BJ (cell line): Measurements from ENCODE around the gene TFF2. TPM values are rescaled to one million over a fixed set of nuclear protein-coding genes. Genes with fewer than 3 reads are reported as not detected.

Experiments
- CTCF ChIA-PET: fragments of 350-600 bp; formaldehyde crosslinking; extraction: SDS; loops from one replicate; lab custom pipeline; 2021; ENCODE audit warnings: antibody characterized with exemption, inconsistent platforms; lab: Yijun Ruan, JAX
- POLR2A ChIA-PET: fragments of 300-600 bp; sonication (Branson Sonifier 250); formaldehyde crosslinking; extraction: SDS; loops from one replicate; lab custom pipeline; 2021; ENCODE audit warnings: antibody characterized with exemption; lab: Charles Lee
- DNase-seq: peaks from one replicate; pipeline ENCODE4 v3.0.0-alpha.2; 2011; ENCODE audit warnings: low read depth
- H3K27me3 ChIP-seq: 2 replicates; pipeline ENCODE4 v1.6.0; 2011; ENCODE audit warnings: low read length; ENCODE audit not compliant: control insufficient read depth, insufficient read depth
- H3K36me3 ChIP-seq: 2 replicates; pipeline ENCODE4 v1.5.1; 2011; ENCODE audit warnings: low read length; ENCODE audit not compliant: control insufficient read depth, insufficient read depth
- H3K4me3 ChIP-seq: 2 replicates; pipeline ENCODE4 v1.5.1; 2011; ENCODE audit warnings: low read depth, mild to moderate bottlenecking, control low read depth, low read length
- polyA plus RNA-seq: library from polyadenylated mRNA; depleted of rRNA; stranded (reverse); fragments of >200 nt; gene quantifications from 2 replicates; pipeline ENCODE4 v1.2.3, GENCODE V29; 2011
- TF ChIP-seq, protein P1 (sequence below): IDR thresholded peaks from 2 replicates; pipeline ENCODE4 v1.5.1; 2011; ENCODE audit warnings: low read depth, mild to moderate bottlenecking, control low read depth, inconsistent platforms, low read length, moderate library complexity; ENCODE audit not compliant: insufficient read depth

Gene TFF2
- polyA plus RNA-seq, 1 experiment, result not detected

DNA sequence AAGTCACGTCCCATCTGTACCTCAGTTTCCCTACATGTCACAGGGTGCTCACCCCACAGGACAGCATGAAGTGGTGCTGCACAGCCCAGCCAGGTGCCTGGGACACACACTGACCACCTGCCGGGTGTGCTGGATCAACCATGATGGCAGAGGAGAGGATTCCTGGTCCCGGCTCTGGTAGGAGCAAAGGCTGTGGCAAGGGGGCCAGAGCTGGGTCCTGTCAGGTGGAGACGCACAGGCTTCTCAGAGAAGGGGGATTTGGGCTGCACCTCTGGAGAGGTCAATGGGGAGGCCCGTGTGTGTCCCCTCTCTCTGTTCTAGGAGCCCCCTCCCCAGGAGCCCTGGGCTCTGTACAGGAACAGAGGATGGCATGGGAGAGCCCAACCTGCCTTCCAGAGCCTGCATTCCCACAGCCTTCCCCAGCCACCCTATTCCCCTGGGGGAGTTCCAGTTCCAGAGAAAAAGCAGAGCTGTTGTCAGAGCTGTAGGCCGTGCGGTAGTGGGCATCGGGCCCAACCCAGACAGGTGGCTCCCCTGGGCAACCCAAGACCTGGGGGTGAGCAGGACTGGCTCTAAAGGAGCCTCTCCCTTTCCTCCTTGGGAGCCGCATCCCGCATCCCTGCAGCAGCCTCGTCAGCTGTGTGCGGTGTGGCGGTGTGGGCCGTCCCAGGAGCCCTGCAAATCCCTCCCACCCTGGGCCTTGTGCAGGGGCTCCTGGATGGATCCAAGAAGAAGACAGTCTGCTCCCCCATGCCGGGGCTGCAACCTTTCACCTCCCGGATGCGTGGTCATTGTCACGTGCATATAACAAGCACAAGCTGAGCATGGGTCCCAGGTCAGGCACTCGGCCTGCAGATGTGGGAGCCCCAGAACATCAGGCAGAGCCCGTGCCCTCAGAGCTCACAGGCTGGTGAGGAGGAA, 32.7 kb downstream of the TFF2 start:
- no peak for DNase-seq
- TF ChIP-seq, protein P1, sequence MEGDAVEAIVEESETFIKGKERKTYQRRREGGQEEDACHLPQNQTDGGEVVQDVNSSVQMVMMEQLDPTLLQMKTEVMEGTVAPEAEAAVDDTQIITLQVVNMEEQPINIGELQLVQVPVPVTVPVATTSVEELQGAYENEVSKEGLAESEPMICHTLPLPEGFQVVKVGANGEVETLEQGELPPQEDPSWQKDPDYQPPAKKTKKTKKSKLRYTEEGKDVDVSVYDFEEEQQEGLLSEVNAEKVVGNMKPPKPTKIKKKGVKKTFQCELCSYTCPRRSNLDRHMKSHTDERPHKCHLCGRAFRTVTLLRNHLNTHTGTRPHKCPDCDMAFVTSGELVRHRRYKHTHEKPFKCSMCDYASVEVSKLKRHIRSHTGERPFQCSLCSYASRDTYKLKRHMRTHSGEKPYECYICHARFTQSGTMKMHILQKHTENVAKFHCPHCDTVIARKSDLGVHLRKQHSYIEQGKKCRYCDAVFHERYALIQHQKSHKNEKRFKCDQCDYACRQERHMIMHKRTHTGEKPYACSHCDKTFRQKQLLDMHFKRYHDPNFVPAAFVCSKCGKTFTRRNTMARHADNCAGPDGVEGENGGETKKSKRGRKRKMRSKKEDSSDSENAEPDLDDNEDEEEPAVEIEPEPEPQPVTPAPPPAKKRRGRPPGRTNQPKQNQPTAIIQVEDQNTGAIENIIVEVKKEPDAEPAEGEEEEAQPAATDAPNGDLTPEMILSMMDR, result no peak
- Histone ChIP-seq H3K27me3 (0 out of 2 replicates have a peak, but pooled peaks cover 1% of the 10 kb centered on the region), H3K4me3 (no peak overlapping the region), H3K36me3 (no peaks in the 10 kb centered on the region)
- ChIA-PET POLR2A (no interaction called here), CTCF (interaction anchor here (0.7 to 3.4 kb wide), 3 partner anchors 8 to 172 kb away, joined by 3 to 19 read pairs (median 4); no protein-coding TSS in a partner anchor)

DNA sequence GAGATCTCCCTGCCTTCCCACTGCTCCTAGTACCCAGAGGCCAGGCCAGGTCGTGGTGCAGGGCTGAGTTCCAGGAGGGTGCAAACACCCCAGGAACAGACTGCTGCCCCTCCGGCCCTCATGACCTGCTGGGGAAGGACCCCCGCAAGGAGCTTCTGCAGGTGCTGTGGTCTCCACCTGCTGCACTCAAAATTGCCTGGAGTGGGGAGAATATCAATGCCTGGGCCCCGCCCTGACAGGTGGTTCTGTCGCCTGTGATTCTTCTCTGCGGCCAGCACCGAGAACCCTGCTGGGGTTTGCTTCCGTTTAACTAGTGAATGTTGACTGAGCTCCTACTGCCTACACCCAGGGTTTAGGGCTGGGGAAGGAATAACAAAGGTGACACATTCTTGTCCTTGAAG, 33.5 kb downstream of the TFF2 start:
- Histone ChIP-seq H3K4me3 (no peak overlapping the region), H3K36me3 (no peaks in the 10 kb centered on the region), H3K27me3 (0 out of 2 replicates have a peak, but pooled peaks cover 1% of the 10 kb centered on the region)
- TF ChIP-seq, protein P1, result no peak
- ChIA-PET CTCF (interaction anchor here (0.7 kb wide), 1 partner anchor 172 kb away, joined by 3 read pairs; no protein-coding TSS in a partner anchor), POLR2A (no interaction called here)
- no peak for DNase-seq

DNA sequence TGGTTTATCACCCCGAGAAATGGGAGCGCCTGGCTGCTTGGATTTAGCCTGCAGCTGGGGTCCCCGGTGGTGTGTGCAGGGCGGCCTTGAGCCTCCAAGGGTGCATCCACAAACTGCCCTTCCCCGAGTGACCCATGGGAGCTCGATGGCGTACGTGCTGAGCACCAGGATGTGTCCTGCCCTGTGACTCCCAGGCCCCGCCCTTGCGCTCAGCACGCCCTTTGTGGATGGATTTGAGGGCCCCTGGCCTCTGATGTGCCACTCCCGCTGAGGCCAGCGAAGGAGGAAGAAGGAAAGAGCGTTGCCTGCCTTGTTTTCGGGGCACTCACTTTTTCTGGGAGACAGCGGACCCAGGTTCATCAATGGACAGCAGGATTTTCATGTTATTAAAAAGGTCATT, 33.9 kb downstream of the TFF2 start:
- POLR2A ChIA-PET, result no interaction called here
- CTCF ChIA-PET, result interaction anchor here (0.7 kb wide), 1 partner anchor 171 kb away, joined by 3 read pairs; no protein-coding TSS in a partner anchor
- TF ChIP-seq, protein P1, result no peak
- Histone ChIP-seq H3K27me3 (0 out of 2 replicates have a peak, but pooled peaks cover 1% of the 10 kb centered on the region), H3K36me3 (no peaks in the 10 kb centered on the region), H3K4me3 (no peak overlapping the region)
- no peak for DNase-seq

DNA sequence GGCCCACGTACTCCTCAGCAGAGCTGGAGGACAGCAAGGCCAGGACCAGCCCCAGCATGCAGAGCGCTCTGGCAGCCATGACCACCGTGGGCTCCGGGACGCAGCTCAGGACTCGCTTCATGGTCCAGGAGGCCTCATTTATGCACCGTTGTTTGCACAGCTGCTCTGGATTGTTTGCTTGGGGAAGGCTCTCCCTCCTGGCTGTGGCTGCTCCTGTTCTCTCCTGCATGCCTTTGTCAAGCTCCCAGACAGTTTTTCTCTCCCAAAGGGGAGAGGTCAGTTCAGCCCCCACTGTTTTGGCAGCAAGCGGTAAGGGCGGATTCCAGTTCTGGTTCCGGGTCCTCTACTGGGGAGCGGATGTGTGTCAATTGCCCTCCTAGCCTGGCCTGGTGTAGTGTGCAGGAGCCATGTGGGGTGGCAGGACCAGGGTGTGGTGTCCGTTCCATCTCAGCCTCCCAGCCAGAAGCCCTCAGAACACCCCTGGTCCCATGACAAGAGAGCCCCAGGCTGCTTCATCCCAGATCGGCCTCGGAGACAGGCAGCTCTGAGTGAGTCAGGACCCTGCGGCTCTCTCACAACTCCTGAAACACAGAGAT, 35.4 kb downstream of the TFF2 start, which contains the start of gene TFF3:
TSS of gene TFF3 (minus strand) at position 114 of the 596 bp plus-strand sequence. CDS start at position 79, 35 bp downstream.
- TF ChIP-seq, protein P1, result no peak
- no peaks in the 10 kb centered on the region for H3K36me3 ChIP-seq
- CTCF ChIA-PET, result interaction anchor here (0.5 kb wide), 1 partner anchor 540 kb away, joined by 3 read pairs; no protein-coding TSS in a partner anchor
- H3K27me3 ChIP-seq, result 0 out of 2 replicates have a peak, but pooled peaks cover 1% of the 10 kb centered on the region
- DNase-seq, result no peak
- no peak within 1 kb of the TSS for H3K4me3 ChIP-seq
- POLR2A ChIA-PET, result no interaction called here
